Stimulated activated CD8-positive, alpha-beta memory T cell treated with anti-CD3 and anti-CD28 coated beads, Interleukin-12 subunit alpha, Interleukin-12 subunit beta, amount 100 ng/mL, for 4 hours (primary cell): ENCODE results near the gene HLCS.

Experiments used
- DNase-seq: peaks from one replicate; pipeline ENCODE4 v3.0.0-alpha.2; 2020; ENCODE audit warnings: low read depth

Gene HLCS

GRCh38 chr21:36807422-36807928 lies 159.0 kb downstream of the HLCS start:
- no peak for DNase-seq

- DNase-seq, result no peak
Measured at GRCh38 chr21:36806103-36806502, 160.4 kb downstream of the HLCS start.

GRCh38 chr21:36804874-36805611 lies 161.4 kb downstream of the HLCS start:
- no peak for DNase-seq

GRCh38 chr21:36803816-36804439 lies 162.5 kb downstream of the HLCS start:
- DNase-seq, result no peak

- no peak for DNase-seq
Measured at GRCh38 chr21:36803051-36803645, 163.3 kb downstream of the HLCS start.

GRCh38 chr21:36800734-36801133 lies 165.7 kb downstream of the HLCS start:
- DNase-seq, result no peak

GRCh38 chr21:36799869-36800268 lies 166.6 kb downstream of the HLCS start:
- DNase-seq, result no peak

- DNase-seq, result no peak
Measured at GRCh38 chr21:36798491-36798890, 168.0 kb downstream of the HLCS start.

GRCh38 chr21:36796070-36796469 lies 170.4 kb downstream of the HLCS start:
- no peak for DNase-seq

GRCh38 chr21:36792505-36792967 lies 173.9 kb downstream of the HLCS start:
- DNase-seq, result no peak

GRCh38 chr21:36791695-36792470 lies 174.6 kb downstream of the HLCS start:
- no peak for DNase-seq

GRCh38 chr21:36791180-36791579 lies 175.3 kb downstream of the HLCS start:
- no peak for DNase-seq

- DNase-seq, result no peak
Measured at GRCh38 chr21:36790616-36791015, 175.9 kb downstream of the HLCS start.

GRCh38 chr21:36788120-36788638 lies 178.3 kb downstream of the HLCS start:
- no peak for DNase-seq

- DNase-seq, result no peak
Measured at GRCh38 chr21:36786186-36786585, 180.3 kb downstream of the HLCS start.

GRCh38 chr21:36785615-36786014 lies 180.9 kb downstream of the HLCS start:
- no peak for DNase-seq

- no peak for DNase-seq
Measured at GRCh38 chr21:36784947-36785346, 181.5 kb downstream of the HLCS start.

- DNase-seq, result no peak
Measured at GRCh38 chr21:36783612-36784374, 182.7 kb downstream of the HLCS start.

- no peak for DNase-seq
Measured at GRCh38 chr21:36780861-36781260, 185.6 kb downstream of the HLCS start.

- DNase-seq, result no peak
Measured at GRCh38 chr21:36776981-36777617, 189.4 kb downstream of the HLCS start.

GRCh38 chr21:36773995-36774394 lies 192.5 kb downstream of the HLCS start:
- no peak for DNase-seq
